ENCODE measurements around the gene SLC35F4.

DNA sequence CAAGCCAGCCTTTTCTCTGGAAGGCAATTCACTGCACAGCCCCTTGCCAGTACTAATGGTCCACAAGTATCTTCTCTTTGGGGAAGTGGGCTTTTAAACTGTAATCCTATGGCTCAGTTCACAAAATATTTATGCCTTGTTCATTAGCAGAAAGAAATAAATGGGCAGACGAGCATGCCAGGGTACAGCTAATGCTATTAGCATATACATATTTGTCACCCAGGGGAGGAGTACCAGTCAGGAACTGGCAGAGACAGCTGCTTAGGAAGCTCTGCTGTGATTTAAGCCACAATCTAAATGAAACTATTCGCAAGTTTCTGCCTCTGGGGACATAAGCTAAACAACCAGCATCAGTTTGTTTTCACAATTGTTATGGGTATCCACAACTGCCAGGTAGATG lies 258.8 kb downstream of the SLC35F4 start:
- TF ChIP-seq POLR2A (IDR thresholded peaks at IDR 0.05): no peak
- TF ChIP-seq, protein P1, sequence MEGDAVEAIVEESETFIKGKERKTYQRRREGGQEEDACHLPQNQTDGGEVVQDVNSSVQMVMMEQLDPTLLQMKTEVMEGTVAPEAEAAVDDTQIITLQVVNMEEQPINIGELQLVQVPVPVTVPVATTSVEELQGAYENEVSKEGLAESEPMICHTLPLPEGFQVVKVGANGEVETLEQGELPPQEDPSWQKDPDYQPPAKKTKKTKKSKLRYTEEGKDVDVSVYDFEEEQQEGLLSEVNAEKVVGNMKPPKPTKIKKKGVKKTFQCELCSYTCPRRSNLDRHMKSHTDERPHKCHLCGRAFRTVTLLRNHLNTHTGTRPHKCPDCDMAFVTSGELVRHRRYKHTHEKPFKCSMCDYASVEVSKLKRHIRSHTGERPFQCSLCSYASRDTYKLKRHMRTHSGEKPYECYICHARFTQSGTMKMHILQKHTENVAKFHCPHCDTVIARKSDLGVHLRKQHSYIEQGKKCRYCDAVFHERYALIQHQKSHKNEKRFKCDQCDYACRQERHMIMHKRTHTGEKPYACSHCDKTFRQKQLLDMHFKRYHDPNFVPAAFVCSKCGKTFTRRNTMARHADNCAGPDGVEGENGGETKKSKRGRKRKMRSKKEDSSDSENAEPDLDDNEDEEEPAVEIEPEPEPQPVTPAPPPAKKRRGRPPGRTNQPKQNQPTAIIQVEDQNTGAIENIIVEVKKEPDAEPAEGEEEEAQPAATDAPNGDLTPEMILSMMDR (IDR thresholded peaks at IDR 0.05): no peak
- TF ChIP-seq POLR2AphosphoS5 (IDR thresholded peaks at IDR 0.05; ENCODE audit: insufficient read depth in 1 of 2, low read depth in 1 of 2): no peak

Measured in vagina (tissue), 2 donors.